ENCODE measurements around the gene IHH.

The IHH gene

GRCh38 chr2:219021591-219021990, 39.1 kb downstream of the IHH start:
- Histone ChIP-seq H4K20me1 (ENCODE audit: insufficient read depth) (no peaks in the 10 kb centered on the region), H3K4me2 (no peak overlapping the region), H3K4me1 (ENCODE audit: low read depth, poor library complexity, severe bottlenecking) (no peaks in the 10 kb centered on the region), H3K27me3 (ENCODE audit: insufficient read depth, low read depth) (peaks cover 45% of the 10 kb centered on the region; the same call in 1 of the 2 replicates), H3K79me2 (ENCODE audit: insufficient read depth, low read depth) (no peaks in the 10 kb centered on the region), H3K27ac (no peak overlapping the region), H2AFZ (ENCODE audit: low read depth) (no peak overlapping the region), H3K4me3 (IDR thresholded peaks at IDR 0.05; ENCODE audit: insufficient read depth, low read depth, low read length) (no peak overlapping the region), H3K9ac (no peak overlapping the region), H3K36me3 (ENCODE audit: insufficient read depth) (no peaks in the 10 kb centered on the region)
- no peak for TF ChIP-seq CTCF (conservative IDR thresholded peaks at IDR 0.05; ENCODE audit: low read depth, low read length)

GRCh38 chr2:219020604-219021365, 39.9 kb downstream of the IHH start:
- H3K4me3 ChIP-seq (IDR thresholded peaks at IDR 0.05; ENCODE audit: insufficient read depth, low read depth, low read length), result no peak overlapping the region
- H3K9ac ChIP-seq, result no peak overlapping the region
- no peak overlapping the region for H3K27ac ChIP-seq
- no peaks in the 10 kb centered on the region for H3K4me1 ChIP-seq (ENCODE audit: low read depth, poor library complexity, severe bottlenecking)
- no peaks in the 10 kb centered on the region for H3K36me3 ChIP-seq (ENCODE audit: insufficient read depth)
- no peak for TF ChIP-seq CTCF (conservative IDR thresholded peaks at IDR 0.05; ENCODE audit: low read depth, low read length)
- H4K20me1 ChIP-seq (ENCODE audit: insufficient read depth), result no peaks in the 10 kb centered on the region
- no peak overlapping the region for H3K4me2 ChIP-seq
- H3K27me3 ChIP-seq (ENCODE audit: insufficient read depth, low read depth), result peaks cover 41% of the 10 kb centered on the region; the same call in 1 of the 2 replicates
- no peaks in the 10 kb centered on the region for H3K79me2 ChIP-seq (ENCODE audit: insufficient read depth, low read depth)
- H2AFZ ChIP-seq (ENCODE audit: low read depth), result no peak overlapping the region

GRCh38 chr2:219019436-219019835, 41.3 kb downstream of the IHH start:
- Histone ChIP-seq H3K9ac (no peak overlapping the region), H3K27ac (no peak overlapping the region), H2AFZ (ENCODE audit: low read depth) (no peak overlapping the region), H3K4me3 (IDR thresholded peaks at IDR 0.05; ENCODE audit: insufficient read depth, low read depth, low read length) (no peak overlapping the region), H3K4me1 (ENCODE audit: low read depth, poor library complexity, severe bottlenecking) (no peaks in the 10 kb centered on the region), H3K4me2 (no peak overlapping the region), H3K79me2 (ENCODE audit: insufficient read depth, low read depth) (no peaks in the 10 kb centered on the region), H3K27me3 (ENCODE audit: insufficient read depth, low read depth) (peaks cover 32% of the 10 kb centered on the region; the same call in 1 of the 2 replicates), H3K36me3 (ENCODE audit: insufficient read depth) (no peaks in the 10 kb centered on the region), H4K20me1 (ENCODE audit: insufficient read depth) (no peaks in the 10 kb centered on the region)
- TF ChIP-seq CTCF (conservative IDR thresholded peaks at IDR 0.05; ENCODE audit: low read depth, low read length), result no peak

- no peaks in the 10 kb centered on the region for H3K4me1 ChIP-seq (ENCODE audit: low read depth, poor library complexity, severe bottlenecking)
- H3K36me3 ChIP-seq (ENCODE audit: insufficient read depth), result no peaks in the 10 kb centered on the region
- no peaks in the 10 kb centered on the region for H4K20me1 ChIP-seq (ENCODE audit: insufficient read depth)
- H3K27ac ChIP-seq, result no peak overlapping the region
- peaks cover 30% of the 10 kb centered on the region; the same call in 1 of the 2 replicates for H3K27me3 ChIP-seq (ENCODE audit: insufficient read depth, low read depth)
- no peak overlapping the region for H3K9ac ChIP-seq
- H3K79me2 ChIP-seq (ENCODE audit: insufficient read depth, low read depth), result no peaks in the 10 kb centered on the region
- H2AFZ ChIP-seq (ENCODE audit: low read depth), result no peak overlapping the region
- no peak for TF ChIP-seq CTCF (conservative IDR thresholded peaks at IDR 0.05; ENCODE audit: low read depth, low read length)
- no peak overlapping the region for H3K4me2 ChIP-seq
- H3K4me3 ChIP-seq (IDR thresholded peaks at IDR 0.05; ENCODE audit: insufficient read depth, low read depth, low read length), result no peak overlapping the region
Observed at GRCh38 chr2:219018726-219019125, 42.0 kb downstream of the IHH start.
